BE2C (cell line): ENCODE data around the gene SH3RF3.

ENCODE experiments used
- DNase-seq: peaks from one replicate; pipeline ENCODE4 v3.0.0-alpha.2; 2020
- H3K27me3 ChIP-seq: fragments of 250-450 bp; sonication (Bioruptor Pico); 2 replicates; pipeline ENCODE4 v1.5.1; 2020; ENCODE audit warnings: mild to moderate bottlenecking
- H3K36me3 ChIP-seq: fragments of 250-450 bp; sonication (Bioruptor Pico); 2 replicates; pipeline ENCODE4 v1.5.1; 2020; ENCODE audit warnings: mild to moderate bottlenecking
- H3K4me1 ChIP-seq: fragments of 250-450 bp; sonication (Bioruptor Pico); 2 replicates; pipeline ENCODE4 v1.5.1; 2020
- H3K4me3 ChIP-seq: 2 replicates; pipeline ENCODE4 v1.5.1; 2011; ENCODE audit warnings: low read depth, low read length
- H3K9me3 ChIP-seq: fragments of 250-450 bp; sonication (Bioruptor Pico); 2 replicates; pipeline ENCODE4 v1.5.1; 2020
- CTCF ChIP-seq: IDR thresholded peaks from 2 replicates; pipeline ENCODE4 v1.5.1; 2012; ENCODE audit warnings: mild to moderate bottlenecking, low read depth, low read length

Gene SH3RF3

GRCh38 chr2:109512076-109512475, 383.1 kb downstream of the SH3RF3 start:
- H3K4me3 ChIP-seq: no peak overlapping the region
- no peak for TF ChIP-seq CTCF
- no peaks in the 10 kb centered on the region for H3K36me3 ChIP-seq
- H3K9me3 ChIP-seq: no peaks in the 10 kb centered on the region
- H3K27me3 ChIP-seq: no peaks in the 10 kb centered on the region
- no peaks in the 10 kb centered on the region for H3K4me1 ChIP-seq
- DNase-seq: no peak

GRCh38 chr2:109513230-109513629, 384.2 kb downstream of the SH3RF3 start:
- TF ChIP-seq CTCF: no peak
- no peaks in the 10 kb centered on the region for H3K36me3 ChIP-seq
- H3K27me3 ChIP-seq: no peaks in the 10 kb centered on the region
- H3K4me1 ChIP-seq: no peaks in the 10 kb centered on the region
- DNase-seq: no peak
- no peaks in the 10 kb centered on the region for H3K9me3 ChIP-seq
- no peak overlapping the region for H3K4me3 ChIP-seq

GRCh38 chr2:109513749-109514588, 385.0 kb downstream of the SH3RF3 start:
- Histone ChIP-seq H3K4me1 (no peaks in the 10 kb centered on the region), H3K9me3 (no peaks in the 10 kb centered on the region), H3K4me3 (no peak overlapping the region), H3K36me3 (no peaks in the 10 kb centered on the region), H3K27me3 (no peaks in the 10 kb centered on the region)
- no peak for DNase-seq
- no peak for TF ChIP-seq CTCF

GRCh38 chr2:109514857-109515256, 385.9 kb downstream of the SH3RF3 start:
- no peaks in the 10 kb centered on the region for H3K4me1 ChIP-seq
- no peaks in the 10 kb centered on the region for H3K36me3 ChIP-seq
- no peaks in the 10 kb centered on the region for H3K9me3 ChIP-seq
- DNase-seq: no peak
- H3K27me3 ChIP-seq: no peaks in the 10 kb centered on the region
- H3K4me3 ChIP-seq: no peak overlapping the region
- no peak for TF ChIP-seq CTCF

GRCh38 chr2:109516445-109517117, 387.6 kb downstream of the SH3RF3 start:
- H3K4me3 ChIP-seq: no peak overlapping the region
- no peaks in the 10 kb centered on the region for H3K27me3 ChIP-seq
- peak; percentile 40 for TF ChIP-seq CTCF
- no peaks in the 10 kb centered on the region for H3K4me1 ChIP-seq
- H3K36me3 ChIP-seq: no peaks in the 10 kb centered on the region
- DNase-seq: peak; percentile 21
- no peaks in the 10 kb centered on the region for H3K9me3 ChIP-seq
